ENCODE results near the gene FOXD4L1.
"Not testable (repeated sequence)": the region's sequence is repeated elsewhere in the genome, so short reads cannot be mapped to it uniquely, and the experiment has no call there.

DNA sequence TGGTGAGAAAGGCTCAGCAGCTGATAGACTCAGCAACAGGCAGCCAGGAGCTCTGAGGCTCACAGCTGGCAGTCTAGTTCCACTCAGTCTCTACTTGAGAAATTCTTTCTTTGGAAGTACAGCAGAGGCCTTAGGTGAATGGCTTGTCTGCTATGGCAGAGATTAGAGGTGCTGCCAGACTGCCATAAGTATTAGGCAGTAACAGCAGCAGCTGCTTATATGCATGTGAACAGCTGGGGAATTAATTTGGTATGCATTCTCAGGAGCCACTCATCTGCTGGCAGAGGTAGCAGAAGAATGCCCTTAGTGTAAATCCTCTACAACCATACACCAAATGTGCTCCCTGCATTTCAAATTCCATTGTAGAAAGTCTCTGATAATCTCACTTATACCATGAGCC, 32.7 kb upstream of the FOXD4L1 start:
- TF ChIP-seq POLR2AphosphoS5 (IDR thresholded peaks at IDR 0.05; ENCODE audit: low read depth), result not testable (repeated sequence)
- TF ChIP-seq, protein P1, sequence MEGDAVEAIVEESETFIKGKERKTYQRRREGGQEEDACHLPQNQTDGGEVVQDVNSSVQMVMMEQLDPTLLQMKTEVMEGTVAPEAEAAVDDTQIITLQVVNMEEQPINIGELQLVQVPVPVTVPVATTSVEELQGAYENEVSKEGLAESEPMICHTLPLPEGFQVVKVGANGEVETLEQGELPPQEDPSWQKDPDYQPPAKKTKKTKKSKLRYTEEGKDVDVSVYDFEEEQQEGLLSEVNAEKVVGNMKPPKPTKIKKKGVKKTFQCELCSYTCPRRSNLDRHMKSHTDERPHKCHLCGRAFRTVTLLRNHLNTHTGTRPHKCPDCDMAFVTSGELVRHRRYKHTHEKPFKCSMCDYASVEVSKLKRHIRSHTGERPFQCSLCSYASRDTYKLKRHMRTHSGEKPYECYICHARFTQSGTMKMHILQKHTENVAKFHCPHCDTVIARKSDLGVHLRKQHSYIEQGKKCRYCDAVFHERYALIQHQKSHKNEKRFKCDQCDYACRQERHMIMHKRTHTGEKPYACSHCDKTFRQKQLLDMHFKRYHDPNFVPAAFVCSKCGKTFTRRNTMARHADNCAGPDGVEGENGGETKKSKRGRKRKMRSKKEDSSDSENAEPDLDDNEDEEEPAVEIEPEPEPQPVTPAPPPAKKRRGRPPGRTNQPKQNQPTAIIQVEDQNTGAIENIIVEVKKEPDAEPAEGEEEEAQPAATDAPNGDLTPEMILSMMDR (IDR thresholded peaks at IDR 0.05; ENCODE audit: insufficient read depth, low read length), result not testable (repeated sequence)
- TF ChIP-seq, protein P2, sequence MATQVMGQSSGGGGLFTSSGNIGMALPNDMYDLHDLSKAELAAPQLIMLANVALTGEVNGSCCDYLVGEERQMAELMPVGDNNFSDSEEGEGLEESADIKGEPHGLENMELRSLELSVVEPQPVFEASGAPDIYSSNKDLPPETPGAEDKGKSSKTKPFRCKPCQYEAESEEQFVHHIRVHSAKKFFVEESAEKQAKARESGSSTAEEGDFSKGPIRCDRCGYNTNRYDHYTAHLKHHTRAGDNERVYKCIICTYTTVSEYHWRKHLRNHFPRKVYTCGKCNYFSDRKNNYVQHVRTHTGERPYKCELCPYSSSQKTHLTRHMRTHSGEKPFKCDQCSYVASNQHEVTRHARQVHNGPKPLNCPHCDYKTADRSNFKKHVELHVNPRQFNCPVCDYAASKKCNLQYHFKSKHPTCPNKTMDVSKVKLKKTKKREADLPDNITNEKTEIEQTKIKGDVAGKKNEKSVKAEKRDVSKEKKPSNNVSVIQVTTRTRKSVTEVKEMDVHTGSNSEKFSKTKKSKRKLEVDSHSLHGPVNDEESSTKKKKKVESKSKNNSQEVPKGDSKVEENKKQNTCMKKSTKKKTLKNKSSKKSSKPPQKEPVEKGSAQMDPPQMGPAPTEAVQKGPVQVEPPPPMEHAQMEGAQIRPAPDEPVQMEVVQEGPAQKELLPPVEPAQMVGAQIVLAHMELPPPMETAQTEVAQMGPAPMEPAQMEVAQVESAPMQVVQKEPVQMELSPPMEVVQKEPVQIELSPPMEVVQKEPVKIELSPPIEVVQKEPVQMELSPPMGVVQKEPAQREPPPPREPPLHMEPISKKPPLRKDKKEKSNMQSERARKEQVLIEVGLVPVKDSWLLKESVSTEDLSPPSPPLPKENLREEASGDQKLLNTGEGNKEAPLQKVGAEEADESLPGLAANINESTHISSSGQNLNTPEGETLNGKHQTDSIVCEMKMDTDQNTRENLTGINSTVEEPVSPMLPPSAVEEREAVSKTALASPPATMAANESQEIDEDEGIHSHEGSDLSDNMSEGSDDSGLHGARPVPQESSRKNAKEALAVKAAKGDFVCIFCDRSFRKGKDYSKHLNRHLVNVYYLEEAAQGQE (IDR thresholded peaks at IDR 0.05; ENCODE audit: insufficient replicate concordance, low read depth), result not testable (repeated sequence)

All from HL-60 (cell line).